H9 (cell line): ENCODE data around the gene REV1. TPM values are rescaled to one million over a fixed set of nuclear protein-coding genes. Genes with fewer than 3 reads are reported as not detected.
A peak's percentile ranks its signal among the peaks of the same experiment; 100 is the strongest.

Experiments
- DNase-seq: peaks from one replicate; pipeline ENCODE4 v3.0.0-alpha.2; 2017
- H2AFZ ChIP-seq: one replicate; pipeline ENCODE4 v1.6.1; 2013; ENCODE audit warnings: mild to moderate bottlenecking, low read length, control low read depth, moderate library complexity
- H2AK5ac ChIP-seq: 2 replicates; pipeline ENCODE4 v1.6.1; 2013; ENCODE audit warnings: low read length, control low read depth, mixed read lengths; ENCODE audit not compliant: insufficient read length
- H2BK120ac ChIP-seq: one replicate; pipeline ENCODE4 v1.6.1; 2013; ENCODE audit warnings: low read depth, mild to moderate bottlenecking, low read length, control low read depth, inconsistent platforms; ENCODE audit not compliant: poor library complexity, severe bottlenecking
- H2BK12ac ChIP-seq: 2 replicates; pipeline ENCODE4 v1.6.1; 2013; ENCODE audit warnings: low read length, control low read depth, mixed read lengths, low read depth; ENCODE audit not compliant: insufficient read length
- H2BK15ac ChIP-seq: 2 replicates; pipeline ENCODE4 v1.6.1; 2013; ENCODE audit warnings: low read depth, low read length, control low read depth
- H2BK20ac ChIP-seq: one replicate; pipeline ENCODE4 v1.6.1; 2013; ENCODE audit warnings: low read depth, mild to moderate bottlenecking, low read length, control low read depth, inconsistent platforms; ENCODE audit not compliant: poor library complexity, severe bottlenecking
- H2BK5ac ChIP-seq: 2 replicates; pipeline ENCODE4 v1.6.1; 2013; ENCODE audit warnings: low read length, control low read depth, mixed read lengths; ENCODE audit not compliant: insufficient read length
- H3K14ac ChIP-seq: 2 replicates; pipeline ENCODE4 v1.6.1; 2013; ENCODE audit warnings: low read length, control low read depth; ENCODE audit not compliant: insufficient read depth
- H3K18ac ChIP-seq: 2 replicates; pipeline ENCODE4 v1.6.1; 2013; ENCODE audit warnings: low read depth, mild to moderate bottlenecking, mixed read lengths, low read length, control low read depth; ENCODE audit not compliant: insufficient read length
- H3K23ac ChIP-seq: 2 replicates; pipeline ENCODE4 v1.6.1; 2013; ENCODE audit warnings: low read length, control low read depth, mixed read lengths, low read depth; ENCODE audit not compliant: insufficient read length
- H3K23me2 ChIP-seq: 2 replicates; pipeline ENCODE4 v1.6.1; 2013; ENCODE audit warnings: low read depth, mild to moderate bottlenecking, mixed read lengths, low read length, control low read depth; ENCODE audit not compliant: insufficient read length, poor library complexity, severe bottlenecking
- H3K27ac ChIP-seq: 2 replicates; pipeline ENCODE4 v1.5.1; 2013; ENCODE audit warnings: low read length, control low read depth, mixed read lengths, low read depth; ENCODE audit not compliant: insufficient read length
- H3K27me3 ChIP-seq: 2 replicates; pipeline ENCODE4 v1.6.1; 2013; ENCODE audit warnings: low read length, control low read depth, inconsistent platforms; ENCODE audit not compliant: insufficient read depth
- H3K4ac ChIP-seq: 2 replicates; pipeline ENCODE4 v1.6.1; 2013; ENCODE audit warnings: low read depth, mild to moderate bottlenecking, control low read depth, inconsistent platforms, low read length, moderate library complexity
- H3K4me1 ChIP-seq: 2 replicates; pipeline ENCODE4 v1.6.1; 2013; ENCODE audit warnings: low read length, control low read depth, inconsistent platforms; ENCODE audit not compliant: insufficient read depth
- H3K4me2 ChIP-seq: 2 replicates; pipeline ENCODE4 v1.6.1; 2013; ENCODE audit warnings: low read length, control low read depth, mixed read lengths; ENCODE audit not compliant: insufficient read length, insufficient read depth
- H3K56ac ChIP-seq: 2 replicates; pipeline ENCODE4 v1.6.1; 2013; ENCODE audit warnings: low read depth, mild to moderate bottlenecking, mixed read lengths, low read length, control low read depth; ENCODE audit not compliant: insufficient read length
- H3K79me1 ChIP-seq: 2 replicates; pipeline ENCODE4 v1.6.1; 2013; ENCODE audit warnings: low read depth, mild to moderate bottlenecking, moderate library complexity, low read length, control low read depth, inconsistent platforms; ENCODE audit not compliant: insufficient read depth, poor library complexity, severe bottlenecking
- H3K79me2 ChIP-seq: 2 replicates; pipeline ENCODE4 v1.6.1; 2013; ENCODE audit warnings: low read length, control low read depth, inconsistent platforms; ENCODE audit not compliant: insufficient read depth
- H3K9ac ChIP-seq: 2 replicates; pipeline ENCODE4 v1.6.1; 2013; ENCODE audit warnings: low read length, control low read depth, mixed read lengths; ENCODE audit not compliant: insufficient read length; ENCODE audit errors: extremely low read depth
- H3K9me3 ChIP-seq: one replicate; pipeline ENCODE4 v1.6.1; 2013; ENCODE audit warnings: low read depth, low read length, inconsistent platforms; ENCODE audit not compliant: control insufficient read depth
- H3T11ph ChIP-seq: one replicate; pipeline ENCODE4 v1.6.1; 2013; ENCODE audit warnings: mild to moderate bottlenecking, low read length, control low read depth, inconsistent platforms
- H4K20me1 ChIP-seq: one replicate; pipeline ENCODE4 v1.6.1; 2013; ENCODE audit not compliant: control insufficient read depth, insufficient read length, insufficient read depth
- H4K5ac ChIP-seq: 2 replicates; pipeline ENCODE4 v1.6.1; 2013; ENCODE audit warnings: low read depth, mild to moderate bottlenecking, mixed read lengths, low read length, control low read depth; ENCODE audit not compliant: insufficient read length
- H4K8ac ChIP-seq: replicated peaks from 2 replicates; pipeline ENCODE4 v1.6.1; 2013; ENCODE audit warnings: low read length, control low read depth, mixed read lengths, low read depth; ENCODE audit not compliant: insufficient read length
- H4K91ac ChIP-seq: 2 replicates; pipeline ENCODE4 v1.6.1; 2013; ENCODE audit warnings: low read depth, mild to moderate bottlenecking, moderate library complexity, mixed read lengths, low read length, control low read depth; ENCODE audit not compliant: insufficient read length
- H3K27ac Mint-ChIP-seq, 3 experiments: 2 replicates in 2 of 3; 3 replicates in 1 of 3; pipeline ENCODE4 v1.8.0; 2020 to 2021; ENCODE audit warnings: mixed read lengths in 3 of 3, mild to moderate bottlenecking in 1 of 3, moderate library complexity in 1 of 3
- H3K27me3 Mint-ChIP-seq: 2 replicates; pipeline ENCODE4 v1.8.0; 2021; ENCODE audit warnings: low read depth, mild to moderate bottlenecking, moderate library complexity, mixed read lengths
- H3K36me3 Mint-ChIP-seq, 3 experiments: 2 replicates in 2 of 3; 3 replicates in 1 of 3; pipeline ENCODE4 v1.8.0; 2020 to 2021; ENCODE audit warnings: low read depth in 3 of 3, mixed read lengths in 3 of 3; ENCODE audit not compliant: insufficient read depth in 1 of 3
- H3K4me1 Mint-ChIP-seq, 2 experiments: 2 replicates each; pipeline ENCODE4 v1.8.0; 2020; ENCODE audit warnings: mixed read lengths in 2 of 2
- H3K4me3 Mint-ChIP-seq, 2 experiments: 2 replicates in 1 of 2; 3 replicates in 1 of 2; pipeline ENCODE4 v1.8.0; 2020 to 2021; ENCODE audit warnings: mild to moderate bottlenecking in 2 of 2, mixed read lengths in 2 of 2, moderate library complexity in 1 of 2
- H3K9me3 Mint-ChIP-seq, 2 experiments: 2 replicates in 1 of 2; 3 replicates in 1 of 2; pipeline ENCODE4 v1.8.0; 2020; ENCODE audit warnings: mild to moderate bottlenecking in 2 of 2, mixed read lengths in 2 of 2, moderate library complexity in 1 of 2
- WGBS: extraction: QIAGEN DNeasy Blood & Tissue Kit; methylation state at CpG from one replicate; pipeline ENCODE4 v1.1.7; 2013; ENCODE audit warnings: missing lambda C conversion rate, low lambda C conversion rate, mixed read lengths; ENCODE audit not compliant: insufficient read length; ENCODE audit errors: extremely low coverage; 5-methylcytosine and 5-hydroxymethylcytosine counted together
- total RNA-seq: library from RNA; stranded (reverse); gene quantifications from 2 replicates; pipeline ENCODE4 v1.2.1, GENCODE V29; 2021
- TF ChIP-seq, protein P1 (sequence below): fragments of 200-600 bp; sonication (generic); conservative IDR thresholded peaks from 3 replicates; pipeline ENCODE4 v1.8.0; 2021; ENCODE audit warnings: antibody characterized with exemption, mild to moderate bottlenecking

Gene REV1
- total RNA-seq, 1 experiment from 2014 or later = 41.6 TPM

DNA sequence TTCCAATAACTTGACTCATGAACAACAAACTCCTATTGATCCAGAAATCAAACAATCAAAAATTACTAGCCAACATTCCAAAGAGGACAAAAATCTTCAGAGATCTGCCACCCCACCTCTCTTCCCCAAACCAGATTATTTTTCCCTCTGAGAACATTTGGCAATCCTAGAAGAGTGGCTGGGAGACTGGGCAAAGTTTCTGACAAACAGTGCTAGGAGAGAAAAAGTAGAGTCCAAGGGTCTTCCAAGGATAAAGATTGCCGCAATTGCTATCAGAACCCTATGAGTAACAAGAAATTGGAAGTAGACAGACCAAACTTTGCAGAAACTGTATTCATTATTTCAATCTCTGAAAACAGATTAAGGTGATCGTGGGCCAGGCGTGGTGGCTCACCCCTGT lies 22.4 kb downstream of the REV1 start:
- no peak overlapping the region for H2BK120ac ChIP-seq
- DNase-seq = no peak
- peaks cover 26% of the 10 kb centered on the region; the same call in 1 of the 2 replicates for H3K79me2 ChIP-seq
- Mint-ChIP-seq H3K4me3 (no peak overlapping the region), H3K27ac (peak overlapping the region in 2 of 3 experiments; percentile 5 to 35; a peak in 2 of 7 replicates), H3K36me3 (peaks cover 11 to 14% (median 12%) of the 10 kb centered on the region in 3 experiments), H3K9me3 (peaks cover 0 to 7% of the 10 kb centered on the region in 2 experiments; a peak in 4 of 5 replicates), H3K4me1 (peaks cover 26 to 28% of the 10 kb centered on the region in 2 experiments), H3K27me3 (no peaks in the 10 kb centered on the region)
- H3K4ac ChIP-seq = no peak overlapping the region
- no peak overlapping the region for H3K27ac ChIP-seq
- H3K23me2 ChIP-seq = no peaks in the 10 kb centered on the region
- TF ChIP-seq, protein P1, sequence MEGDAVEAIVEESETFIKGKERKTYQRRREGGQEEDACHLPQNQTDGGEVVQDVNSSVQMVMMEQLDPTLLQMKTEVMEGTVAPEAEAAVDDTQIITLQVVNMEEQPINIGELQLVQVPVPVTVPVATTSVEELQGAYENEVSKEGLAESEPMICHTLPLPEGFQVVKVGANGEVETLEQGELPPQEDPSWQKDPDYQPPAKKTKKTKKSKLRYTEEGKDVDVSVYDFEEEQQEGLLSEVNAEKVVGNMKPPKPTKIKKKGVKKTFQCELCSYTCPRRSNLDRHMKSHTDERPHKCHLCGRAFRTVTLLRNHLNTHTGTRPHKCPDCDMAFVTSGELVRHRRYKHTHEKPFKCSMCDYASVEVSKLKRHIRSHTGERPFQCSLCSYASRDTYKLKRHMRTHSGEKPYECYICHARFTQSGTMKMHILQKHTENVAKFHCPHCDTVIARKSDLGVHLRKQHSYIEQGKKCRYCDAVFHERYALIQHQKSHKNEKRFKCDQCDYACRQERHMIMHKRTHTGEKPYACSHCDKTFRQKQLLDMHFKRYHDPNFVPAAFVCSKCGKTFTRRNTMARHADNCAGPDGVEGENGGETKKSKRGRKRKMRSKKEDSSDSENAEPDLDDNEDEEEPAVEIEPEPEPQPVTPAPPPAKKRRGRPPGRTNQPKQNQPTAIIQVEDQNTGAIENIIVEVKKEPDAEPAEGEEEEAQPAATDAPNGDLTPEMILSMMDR = no peak
- no peak overlapping the region for H4K5ac ChIP-seq
- no peak overlapping the region for H3K56ac ChIP-seq
- no peak overlapping the region for H2AFZ ChIP-seq
- WGBS = no CpG with 5 or more reads among the region's 3 CpGs
- no peaks in the 10 kb centered on the region for H3K27me3 ChIP-seq
- no peak overlapping the region for H2BK15ac ChIP-seq
- peak overlapping the region; percentile 45 for H2BK20ac ChIP-seq
- H3K79me1 ChIP-seq = no peaks in the 10 kb centered on the region
- no peak overlapping the region for H2BK12ac ChIP-seq
- H3K4me2 ChIP-seq = no peak overlapping the region
- H3K23ac ChIP-seq = no peak overlapping the region
- no peaks in the 10 kb centered on the region; the same call in 1 of the 2 replicates for H3K4me1 ChIP-seq
- no peak overlapping the region for H2BK5ac ChIP-seq
- no peak overlapping the region for H4K91ac ChIP-seq
- H4K8ac ChIP-seq = no peak overlapping the region
- no peak overlapping the region for H3K18ac ChIP-seq
- no peak overlapping the region for H2AK5ac ChIP-seq
- no peaks in the 10 kb centered on the region for H3K9me3 ChIP-seq
- H3K9ac ChIP-seq = no peak overlapping the region
- no peak overlapping the region for H3K14ac ChIP-seq
- no peaks in the 10 kb centered on the region for H4K20me1 ChIP-seq
- H3T11ph ChIP-seq = no peak overlapping the region
